Nephron progenitor cell (in vitro differentiated cells): ENCODE results near the gene FAM133A.

Experiments
- DNase-seq: peaks from one replicate; pipeline ENCODE4 v3.0.0; 2021
- H3K27ac Mint-ChIP-seq: 2 replicates; pipeline ENCODE4 v1.8.0; 2021; ENCODE audit warnings: mild to moderate bottlenecking, moderate library complexity, mixed read lengths
- H3K27me3 Mint-ChIP-seq: 2 replicates; pipeline ENCODE4 v1.8.0; 2021; ENCODE audit warnings: mild to moderate bottlenecking, low read depth, mixed read lengths; ENCODE audit not compliant: poor library complexity
- H3K36me3 Mint-ChIP-seq: 2 replicates; pipeline ENCODE4 v1.8.0; 2021; ENCODE audit warnings: low read depth, mixed read lengths
- H3K4me1 Mint-ChIP-seq: 2 replicates; pipeline ENCODE4 v1.8.0; 2021; ENCODE audit warnings: mixed read lengths
- H3K4me3 Mint-ChIP-seq: 2 replicates; pipeline ENCODE4 v1.8.0; 2021; ENCODE audit warnings: mild to moderate bottlenecking, moderate library complexity, mixed read lengths
- H3K9me3 Mint-ChIP-seq: 2 replicates; pipeline ENCODE4 v1.8.0; 2021; ENCODE audit warnings: mild to moderate bottlenecking, moderate library complexity, mixed read lengths
- CTCF ChIP-seq: fragments of 200-600 bp; sonication (generic); IDR thresholded peaks from 2 replicates; pipeline ENCODE4 v1.5.0; 2021; ENCODE audit warnings: antibody characterized with exemption

FAM133A gene

GRCh38 chrX:93695981-93696380 lies 22.0 kb downstream of the FAM133A start:
- no peak for DNase-seq
- Mint-ChIP-seq H3K36me3 (no peaks in the 10 kb centered on the region), H3K27me3 (peaks cover 3% of the 10 kb centered on the region), H3K27ac (no peak overlapping the region), H3K4me3 (no peak overlapping the region), H3K4me1 (no peaks in the 10 kb centered on the region), H3K9me3 (no peaks in the 10 kb centered on the region)
- no peak for TF ChIP-seq CTCF

GRCh38 chrX:93703701-93704100 lies 29.7 kb downstream of the FAM133A start:
- Mint-ChIP-seq H3K4me1 (no peaks in the 10 kb centered on the region), H3K4me3 (no peak overlapping the region), H3K9me3 (no peaks in the 10 kb centered on the region), H3K27ac (no peak overlapping the region), H3K27me3 (peaks cover 6% of the 10 kb centered on the region), H3K36me3 (no peaks in the 10 kb centered on the region)
- TF ChIP-seq CTCF: no peak
- no peak for DNase-seq

DNA sequence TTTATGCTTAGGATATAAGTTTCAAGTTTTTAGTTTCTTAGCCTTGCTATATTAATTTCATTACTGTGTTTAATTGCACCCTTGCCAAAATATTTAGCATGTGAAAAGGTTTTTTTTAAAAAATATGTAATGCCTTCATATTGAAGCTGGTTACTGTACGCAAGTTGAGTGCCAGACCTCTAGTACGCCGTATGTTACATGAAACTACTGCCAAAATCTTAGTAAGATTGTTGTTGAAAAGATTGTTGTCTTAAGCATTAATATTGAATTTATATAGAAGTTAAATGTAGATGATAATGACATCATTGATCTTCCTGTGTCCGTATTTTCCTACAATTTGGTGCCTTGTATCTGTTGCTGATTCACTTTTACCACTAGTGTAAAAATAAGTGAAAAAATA lies 37.1 kb downstream of the FAM133A start:
- H3K4me1 Mint-ChIP-seq: no peaks in the 10 kb centered on the region
- H3K27me3 Mint-ChIP-seq: peaks cover 4% of the 10 kb centered on the region
- DNase-seq: no peak
- no peaks in the 10 kb centered on the region for H3K9me3 Mint-ChIP-seq
- TF ChIP-seq CTCF: no peak
- no peaks in the 10 kb centered on the region for H3K36me3 Mint-ChIP-seq
- H3K27ac Mint-ChIP-seq: no peak overlapping the region
- no peak overlapping the region for H3K4me3 Mint-ChIP-seq

DNA sequence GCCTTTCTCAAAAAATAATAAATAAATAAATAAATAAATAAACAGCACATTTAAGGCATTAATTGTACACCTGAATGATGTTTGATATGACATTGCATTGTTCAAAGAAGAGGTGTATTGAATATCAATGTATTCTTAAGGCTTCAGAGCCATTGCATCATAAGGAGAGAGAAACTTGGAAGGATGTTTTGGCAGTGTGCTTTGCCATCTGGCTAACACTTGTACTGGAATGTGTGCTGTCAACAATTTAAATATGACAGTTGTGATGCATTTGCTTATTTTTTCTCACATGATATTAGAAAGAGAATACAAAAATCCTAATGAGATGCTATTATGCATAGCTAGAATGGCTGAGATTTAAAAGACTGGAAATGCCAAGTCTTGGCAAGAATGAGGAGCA lies 67.8 kb downstream of the FAM133A start:
- H3K4me3 Mint-ChIP-seq: no peak overlapping the region
- H3K36me3 Mint-ChIP-seq: no peaks in the 10 kb centered on the region
- no peak for DNase-seq
- no peak overlapping the region for H3K27ac Mint-ChIP-seq
- peaks cover 5% of the 10 kb centered on the region for H3K27me3 Mint-ChIP-seq
- H3K9me3 Mint-ChIP-seq: no peaks in the 10 kb centered on the region
- TF ChIP-seq CTCF: no peak
- no peaks in the 10 kb centered on the region for H3K4me1 Mint-ChIP-seq

GRCh38 chrX:93760163-93760562 lies 86.2 kb downstream of the FAM133A start:
- Mint-ChIP-seq H3K9me3 (no peaks in the 10 kb centered on the region), H3K4me3 (no peak overlapping the region), H3K4me1 (no peaks in the 10 kb centered on the region), H3K36me3 (no peaks in the 10 kb centered on the region), H3K27ac (no peak overlapping the region), H3K27me3 (no peaks in the 10 kb centered on the region)
- no peak for TF ChIP-seq CTCF
- no peak for DNase-seq
